ENCODE results near the gene BACH2. TPM values are rescaled to one million over a fixed set of nuclear protein-coding genes. Genes with fewer than 3 reads are reported as not detected.

The BACH2 gene
- total RNA-seq, 1 donor: 0.27 TPM

GRCh38 chr6:89886378-89887120 lies 410.1 kb downstream of the BACH2 start:
- TF ChIP-seq CTCF (IDR thresholded peaks at IDR 0.05; ENCODE audit: insufficient read depth, low read length): no peak
- H3K4me3 ChIP-seq (ENCODE audit: low read depth, low read length): no peak overlapping the region
- no peak for DNase-seq (ENCODE audit: low read depth)

Small RNA genes lying within 50 kb of the gene (small RNA-seq; reads per million reads assigned to genes)
- not detected for gene MIR4464
- not detected for gene RF00019
- gene RN7SKP110: not detected
